Measurements from ENCODE around the gene WDPCP. TPM values are rescaled to one million over a fixed set of nuclear protein-coding genes. Genes with fewer than 3 reads are reported as not detected.

The WDPCP gene
- total RNA-seq, 1 donor, result 16.3 TPM

DNA sequence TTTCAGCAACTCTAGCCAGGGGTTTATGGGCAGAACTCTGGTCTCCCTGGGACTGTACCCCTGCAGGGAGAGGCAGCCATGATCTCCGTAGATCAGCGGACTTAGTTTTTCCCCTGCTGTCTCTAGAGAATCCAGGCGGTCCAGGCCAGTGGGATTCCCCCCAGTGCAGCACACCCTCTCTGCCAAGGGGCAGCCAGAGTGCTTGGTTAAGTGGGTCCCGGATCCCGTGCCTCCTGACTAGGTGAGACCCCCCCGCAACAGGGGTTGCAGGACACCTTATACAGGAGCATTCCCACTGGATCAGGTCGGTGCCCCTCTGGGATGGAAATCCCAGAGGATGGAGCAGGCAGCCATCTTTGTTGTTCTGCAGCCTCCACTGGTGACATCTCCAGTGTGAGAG is 33.0 kb downstream of the WDPCP start:
- Histone ChIP-seq H3K27me3 (ENCODE audit: insufficient read depth, low read length) (no peaks in the 10 kb centered on the region), H3K4me2 (ENCODE audit: insufficient read depth, low read length) (no peak overlapping the region), H3K36me3 (ENCODE audit: insufficient read depth, low read length) (no peaks in the 10 kb centered on the region), H2AFZ (ENCODE audit: low read length) (no peak overlapping the region), H3K79me2 (ENCODE audit: insufficient read depth, low read length) (no peaks in the 10 kb centered on the region), H3K4me1 (ENCODE audit: insufficient read depth, low read length) (peaks cover 10% of the 10 kb centered on the region), H3K9me3 (ENCODE audit: low read depth, low read length) (no peaks in the 10 kb centered on the region), H4K20me1 (ENCODE audit: insufficient read depth, low read length) (no peaks in the 10 kb centered on the region), H3K27ac (ENCODE audit: low read depth, low read length) (no peak overlapping the region), H3K4me3 (ENCODE audit: insufficient read depth, low read length) (no peak overlapping the region)
- TF ChIP-seq CTCF (IDR thresholded peaks at IDR 0.05; ENCODE audit: extremely low read depth, low read depth, low read length), result no peak
- no peak for DNase-seq (ENCODE audit: insufficient read length, low spot score, missing footprints)

DNA sequence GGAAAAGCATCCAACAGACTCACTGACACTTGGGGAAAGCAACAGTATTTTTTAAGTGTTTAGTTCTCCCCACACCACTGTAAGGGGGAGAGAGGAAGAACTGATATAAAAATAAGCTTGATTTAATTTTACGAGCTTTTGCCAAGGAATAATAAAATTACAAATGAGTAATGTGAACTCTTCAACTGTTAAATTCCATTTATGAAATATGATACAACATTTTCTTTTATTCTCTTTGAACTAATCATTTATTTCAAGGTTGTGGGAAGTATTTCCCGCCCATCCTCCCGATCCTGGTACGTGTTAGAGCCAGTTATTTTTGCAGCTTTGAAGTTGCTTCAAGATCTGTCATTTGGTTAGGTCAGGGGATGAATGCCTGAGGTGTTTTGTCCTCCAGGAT is 35.2 kb downstream of the WDPCP start:
- Histone ChIP-seq H3K27ac (ENCODE audit: low read depth, low read length) (no peak overlapping the region), H3K4me2 (ENCODE audit: insufficient read depth, low read length) (peak overlapping the region; percentile 39)
- no peak for TF ChIP-seq CTCF (IDR thresholded peaks at IDR 0.05; ENCODE audit: extremely low read depth, low read depth, low read length)

DNA sequence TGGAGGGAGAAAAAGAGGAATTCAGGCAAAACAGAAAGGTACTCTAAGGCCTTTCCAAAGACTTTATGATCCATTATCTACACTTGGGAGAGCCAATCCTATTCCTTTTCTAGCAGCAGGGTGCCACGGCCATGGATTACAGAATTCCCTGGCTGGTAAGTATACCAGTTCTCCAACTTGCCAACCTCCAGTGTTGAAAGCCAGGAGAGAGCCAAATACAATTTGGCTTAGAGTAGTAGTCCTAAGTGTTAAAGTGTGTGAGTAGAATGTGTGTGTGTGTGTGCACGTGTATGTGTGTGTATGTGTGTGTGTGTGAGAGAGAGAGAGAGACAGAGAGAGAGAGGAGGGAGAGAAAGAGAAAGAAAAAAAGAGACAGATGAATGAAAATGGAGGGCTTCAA is 43.3 kb downstream of the WDPCP start:
- no peak for TF ChIP-seq CTCF (IDR thresholded peaks at IDR 0.05; ENCODE audit: extremely low read depth, low read depth, low read length)
- Histone ChIP-seq H3K9me3 (ENCODE audit: low read depth, low read length) (no peaks in the 10 kb centered on the region), H2AFZ (ENCODE audit: low read length) (no peak overlapping the region), H3K79me2 (ENCODE audit: insufficient read depth, low read length) (no peaks in the 10 kb centered on the region), H4K20me1 (ENCODE audit: insufficient read depth, low read length) (no peaks in the 10 kb centered on the region), H3K4me1 (ENCODE audit: insufficient read depth, low read length) (no peaks in the 10 kb centered on the region), H3K4me3 (ENCODE audit: insufficient read depth, low read length) (no peak overlapping the region), H3K27ac (ENCODE audit: low read depth, low read length) (no peak overlapping the region), H3K36me3 (ENCODE audit: insufficient read depth, low read length) (no peaks in the 10 kb centered on the region), H3K4me2 (ENCODE audit: insufficient read depth, low read length) (no peak overlapping the region), H3K27me3 (ENCODE audit: insufficient read depth, low read length) (no peaks in the 10 kb centered on the region)
- DNase-seq (ENCODE audit: insufficient read length, low spot score, missing footprints), result no peak

More for the DNA sequence above, 35.2 kb downstream of the WDPCP start:
- Histone ChIP-seq H3K4me1 (ENCODE audit: insufficient read depth, low read length) (peaks cover 10% of the 10 kb centered on the region), H4K20me1 (ENCODE audit: insufficient read depth, low read length) (no peaks in the 10 kb centered on the region), H3K27me3 (ENCODE audit: insufficient read depth, low read length) (no peaks in the 10 kb centered on the region), H3K9me3 (ENCODE audit: low read depth, low read length) (no peaks in the 10 kb centered on the region), H2AFZ (ENCODE audit: low read length) (no peak overlapping the region), H3K79me2 (ENCODE audit: insufficient read depth, low read length) (no peaks in the 10 kb centered on the region), H3K4me3 (ENCODE audit: insufficient read depth, low read length) (no peak overlapping the region), H3K36me3 (ENCODE audit: insufficient read depth, low read length) (no peaks in the 10 kb centered on the region)
- no peak for DNase-seq (ENCODE audit: insufficient read length, low spot score, missing footprints)

DNA sequence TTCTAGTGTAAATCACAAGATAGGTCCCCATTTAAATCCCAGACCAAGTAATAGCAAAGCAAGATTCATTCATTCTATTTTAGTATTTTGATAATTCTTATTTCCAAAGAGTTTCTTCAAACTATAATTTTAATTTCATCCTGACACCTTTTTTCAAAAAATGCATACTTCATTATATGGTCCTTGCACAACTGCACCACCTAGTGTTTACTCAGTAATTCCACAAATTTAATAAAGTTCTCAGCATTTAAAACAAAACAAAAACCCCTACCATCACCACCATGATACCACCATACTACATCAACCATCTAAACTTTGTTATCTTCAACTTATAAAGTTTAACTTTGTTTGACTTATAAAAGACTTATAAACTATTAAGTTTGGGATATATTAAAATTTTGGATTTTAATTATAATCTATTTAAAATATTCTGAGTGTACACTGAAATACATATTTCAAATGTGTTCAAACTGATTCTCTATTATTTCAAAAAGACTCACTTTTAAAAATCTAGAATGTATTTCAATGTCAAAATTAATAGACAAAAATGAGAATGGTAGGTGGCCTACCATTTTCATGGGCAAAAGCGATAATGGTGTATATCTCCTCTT is 44.2 kb downstream of the WDPCP start:
- Histone ChIP-seq H3K27ac (ENCODE audit: low read depth, low read length) (no peak overlapping the region), H3K9me3 (ENCODE audit: low read depth, low read length) (no peaks in the 10 kb centered on the region), H3K4me2 (ENCODE audit: insufficient read depth, low read length) (no peak overlapping the region), H4K20me1 (ENCODE audit: insufficient read depth, low read length) (no peaks in the 10 kb centered on the region), H3K36me3 (ENCODE audit: insufficient read depth, low read length) (no peaks in the 10 kb centered on the region), H3K4me1 (ENCODE audit: insufficient read depth, low read length) (no peaks in the 10 kb centered on the region), H3K4me3 (ENCODE audit: insufficient read depth, low read length) (no peak overlapping the region), H3K79me2 (ENCODE audit: insufficient read depth, low read length) (no peaks in the 10 kb centered on the region), H2AFZ (ENCODE audit: low read length) (no peak overlapping the region), H3K27me3 (ENCODE audit: insufficient read depth, low read length) (no peaks in the 10 kb centered on the region)
- DNase-seq (ENCODE audit: insufficient read length, low spot score, missing footprints), result no peak
- peak; percentile 63 for TF ChIP-seq CTCF (IDR thresholded peaks at IDR 0.05; ENCODE audit: extremely low read depth, low read depth, low read length)
